C1 segment of cervical spinal cord (tissue), 14 donors: Measurements from ENCODE around the gene ACOT12.

Experiments used
- DNase-seq, 14 donors: peaks; one replicate each; lab custom pipeline; 2025; lab: John Stamatoyannopoulos, UW

ACOT12 gene

GRCh38 chr5:81400375-81400774 lies 6.4 kb upstream of the ACOT12 start:
- DNase-seq, result no peak

GRCh38 chr5:81398741-81399140 lies 4.8 kb upstream of the ACOT12 start:
- DNase-seq, result no peak

- no peak for DNase-seq
Measured at GRCh38 chr5:81397176-81397575, 3.2 kb upstream of the ACOT12 start.

GRCh38 chr5:81395262-81395661 lies 1.3 kb upstream of the ACOT12 start:
- DNase-seq, result no peak

GRCh38 chr5:81393430-81393782 lies 528 bp downstream of the ACOT12 start:
- no peak for DNase-seq

- no peak for DNase-seq
Measured at GRCh38 chr5:81389025-81389424, 4.9 kb downstream of the ACOT12 start.

GRCh38 chr5:81388169-81388568 lies 5.8 kb downstream of the ACOT12 start:
- DNase-seq, result no peak

GRCh38 chr5:81383867-81384266 lies 10.1 kb downstream of the ACOT12 start:
- no peak for DNase-seq

GRCh38 chr5:81371354-81371876 lies 22.5 kb downstream of the ACOT12 start:
- DNase-seq, result no peak

- no peak for DNase-seq
Measured at GRCh38 chr5:81370912-81371311, 23.0 kb downstream of the ACOT12 start.

GRCh38 chr5:81365541-81365940 lies 28.4 kb downstream of the ACOT12 start:
- DNase-seq, result no peak

- no peak for DNase-seq
Measured at GRCh38 chr5:81363093-81363871, 30.7 kb downstream of the ACOT12 start.

GRCh38 chr5:81361600-81361999 lies 32.3 kb downstream of the ACOT12 start:
- no peak for DNase-seq

- DNase-seq, result no peak
Measured at GRCh38 chr5:81360640-81361039, 33.3 kb downstream of the ACOT12 start.

- DNase-seq, result no peak
Measured at GRCh38 chr5:81359881-81360280, 34.1 kb downstream of the ACOT12 start.

- DNase-seq, result no peak
Measured at GRCh38 chr5:81359108-81359507, 34.8 kb downstream of the ACOT12 start.

GRCh38 chr5:81355291-81356251 lies 38.4 kb downstream of the ACOT12 start:
- DNase-seq, result no peak

GRCh38 chr5:81354093-81354492 lies 39.8 kb downstream of the ACOT12 start:
- no peak for DNase-seq

- no peak for DNase-seq
Measured at GRCh38 chr5:81353189-81353588, 40.7 kb downstream of the ACOT12 start.

- DNase-seq, result no peak
Measured at GRCh38 chr5:81350507-81350906, 43.4 kb downstream of the ACOT12 start.

- no peak for DNase-seq
Measured at GRCh38 chr5:81349161-81349560, 44.8 kb downstream of the ACOT12 start.

- no peak for DNase-seq
Measured at GRCh38 chr5:81345411-81346003, 48.4 kb downstream of the ACOT12 start.
